ENCODE measurements around the gene SH3TC2.

SH3TC2 gene

DNA sequence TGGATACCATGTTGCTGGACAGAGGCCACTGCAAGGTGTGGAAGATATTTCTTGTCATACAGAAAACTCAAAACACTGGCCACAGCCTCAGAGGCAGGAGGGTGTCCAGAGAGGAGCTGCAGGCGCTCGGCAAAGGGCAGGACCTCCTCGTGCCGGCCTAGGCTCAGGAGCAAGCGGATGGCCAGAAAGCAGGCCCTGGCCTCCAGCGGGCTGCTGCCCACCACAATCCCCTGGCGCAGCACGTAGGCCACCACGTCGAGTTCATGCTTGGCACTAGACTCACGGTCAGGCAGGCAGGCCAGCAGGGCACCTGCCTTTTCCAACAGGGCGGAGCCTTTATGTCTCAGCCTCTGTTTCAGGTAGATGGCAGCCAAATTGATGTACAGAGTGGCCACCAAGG lies 35.2 kb downstream of the SH3TC2 start:
- no peak for DNase-seq

DNA sequence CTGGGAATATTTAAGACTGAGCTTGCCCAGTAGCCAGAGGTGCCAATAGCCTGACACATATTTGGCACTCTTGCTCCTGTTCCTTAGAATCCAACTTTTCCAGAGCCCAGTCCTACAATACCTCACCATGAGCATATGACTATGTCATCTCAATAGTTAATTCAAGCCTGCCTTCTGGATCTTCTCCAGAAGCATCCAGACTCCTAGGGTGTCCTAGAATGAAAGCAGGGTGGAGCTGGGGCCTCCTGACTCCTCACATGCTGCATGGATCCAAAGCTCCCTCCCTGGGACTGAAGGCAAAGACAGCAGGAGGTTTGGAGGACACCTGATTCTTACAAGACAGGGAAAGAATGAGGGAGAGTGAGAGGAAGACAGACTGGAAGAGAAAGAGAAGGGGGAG lies 37.9 kb downstream of the SH3TC2 start:
- DNase-seq: no peak

DNA sequence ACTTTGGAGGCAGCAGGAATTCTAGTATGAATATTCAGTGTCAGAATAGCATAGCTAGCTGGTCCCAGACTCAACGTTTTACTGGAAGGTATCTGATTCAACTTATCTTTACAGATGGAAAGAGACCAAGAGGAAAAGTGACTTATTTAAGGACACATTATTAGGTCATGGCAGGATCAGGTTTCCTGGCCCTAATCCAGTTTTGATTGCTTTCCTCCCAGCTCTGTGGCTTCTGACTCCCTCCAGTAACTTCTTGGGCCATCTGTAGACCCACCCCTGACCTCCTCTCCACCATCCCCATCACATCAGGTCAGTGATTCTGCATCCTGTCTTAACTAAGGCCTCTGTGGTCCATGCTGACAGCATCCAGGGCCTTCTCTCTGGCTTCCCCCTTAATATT lies 38.4 kb downstream of the SH3TC2 start:
- DNase-seq: no peak

DNA sequence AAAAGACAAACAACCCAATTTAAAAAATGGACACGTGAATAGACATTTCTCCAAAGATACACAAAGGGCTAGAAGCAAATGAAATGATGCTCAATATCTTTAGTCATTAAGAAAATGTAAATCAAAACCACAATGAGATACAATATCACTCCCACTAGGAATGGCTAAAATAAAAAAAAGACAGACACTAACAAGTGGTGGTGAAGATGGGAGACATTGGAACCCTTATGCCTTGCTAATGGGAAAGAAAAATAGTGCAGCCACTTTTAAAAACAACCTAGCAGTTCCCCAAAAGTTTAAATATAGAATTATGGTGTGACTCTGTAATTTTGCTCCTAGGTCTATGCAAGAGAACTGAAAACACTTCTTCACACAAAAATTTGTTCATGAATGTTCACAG lies 40.7 kb downstream of the SH3TC2 start:
- no peak for DNase-seq

DNA sequence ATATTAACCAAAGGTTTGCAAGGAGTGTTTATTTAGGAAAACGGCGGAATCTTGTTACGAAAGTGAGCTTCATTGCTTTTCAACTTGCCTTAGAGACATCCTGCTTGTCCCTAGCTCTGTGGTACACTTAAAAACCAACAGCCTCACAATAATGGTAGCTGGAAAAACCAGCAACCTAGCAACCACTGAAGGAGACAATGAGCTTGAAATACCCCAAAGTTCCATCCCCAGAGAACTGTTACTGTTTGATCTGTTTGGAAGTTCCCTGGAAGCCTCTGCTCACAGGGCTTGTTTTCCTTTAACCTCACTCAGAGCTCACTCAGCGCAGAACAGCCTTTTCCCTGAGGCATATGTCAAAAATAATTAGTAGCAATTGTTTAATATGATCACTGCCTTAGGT lies 43.2 kb downstream of the SH3TC2 start:
- no peak for DNase-seq

DNA sequence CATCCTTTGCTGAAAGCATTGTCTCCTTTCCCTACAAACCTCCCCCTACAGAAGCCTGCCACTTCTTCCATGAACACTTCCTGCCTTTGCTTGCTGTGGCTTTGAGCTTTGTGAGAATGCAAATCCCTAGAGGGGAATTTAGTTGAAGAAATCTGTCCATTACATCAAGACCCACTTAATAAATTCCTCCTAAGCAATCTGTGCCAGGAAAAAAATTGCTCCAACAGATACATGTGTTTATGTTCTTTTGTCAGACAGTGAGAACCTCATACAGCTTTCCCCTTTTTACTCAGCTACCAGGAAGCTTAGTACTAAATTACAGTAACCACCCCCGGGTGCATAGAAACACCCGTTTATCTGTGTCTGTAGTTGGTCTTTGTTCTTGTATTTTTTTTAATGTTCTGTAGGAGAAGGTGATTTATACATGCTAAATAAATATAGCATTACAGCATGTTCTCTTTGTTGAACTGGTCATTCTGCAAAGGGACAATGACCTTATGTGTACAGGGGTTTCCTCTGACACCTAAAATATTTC lies 43.9 kb downstream of the SH3TC2 start:
- no peak for DNase-seq

DNA sequence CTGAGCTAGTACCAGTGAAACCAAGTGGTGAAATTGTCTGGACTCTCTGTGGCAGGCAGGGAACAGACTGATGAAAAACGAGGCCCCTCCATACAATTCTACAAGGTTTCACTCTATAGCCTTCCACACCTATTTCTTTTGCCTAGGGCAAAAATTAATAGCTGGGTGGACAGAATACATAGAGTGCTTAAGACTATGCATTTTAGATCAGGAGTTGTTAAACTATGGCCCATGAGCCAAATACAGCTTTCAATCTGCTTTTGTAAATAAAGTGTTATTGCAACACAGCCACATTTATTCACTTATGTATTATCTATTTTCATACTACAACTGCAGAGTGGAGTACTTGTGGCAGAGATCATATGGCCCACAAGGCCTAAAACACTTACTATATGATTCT lies 45.2 kb downstream of the SH3TC2 start:
- DNase-seq: no peak

DNA sequence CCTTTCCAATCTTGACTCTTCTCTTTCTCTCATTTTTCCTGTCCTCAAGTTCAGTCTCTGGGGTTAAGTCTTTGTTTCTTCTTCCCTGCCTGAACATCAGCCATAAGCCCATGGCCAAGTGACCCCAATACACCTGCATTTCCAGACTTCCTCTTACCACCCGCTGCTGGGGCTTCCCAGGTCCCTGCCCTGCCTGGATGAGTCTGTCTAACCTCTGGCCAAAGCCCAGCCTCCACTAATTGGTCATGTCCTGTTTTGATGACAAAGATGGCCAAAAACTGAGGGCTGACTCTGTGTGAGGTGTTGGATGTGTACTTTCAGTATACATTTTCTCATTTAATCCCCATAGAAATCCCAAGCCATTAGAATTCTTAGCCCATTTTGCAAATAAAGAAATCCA lies 47.3 kb downstream of the SH3TC2 start:
- DNase-seq: no peak

DNA sequence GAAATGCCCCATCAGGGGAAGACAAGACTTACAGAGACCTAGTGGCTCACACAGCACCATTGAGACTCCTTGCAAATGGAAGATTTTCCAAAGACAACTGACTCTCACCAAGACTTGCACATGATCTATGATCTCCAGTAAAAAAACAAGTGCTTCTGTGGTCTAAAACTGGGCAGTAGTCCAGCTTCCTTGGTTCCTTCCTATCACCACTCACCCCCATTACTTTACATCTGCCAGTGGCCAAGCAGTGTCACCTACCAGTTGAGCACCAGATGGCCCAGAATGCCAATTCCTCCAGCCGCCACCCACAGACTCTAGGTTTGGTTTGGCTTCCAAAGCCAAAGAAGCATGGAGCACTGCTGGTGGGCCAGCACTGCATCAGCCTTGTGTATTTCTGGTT lies 47.7 kb downstream of the SH3TC2 start:
- no peak for DNase-seq

DNA sequence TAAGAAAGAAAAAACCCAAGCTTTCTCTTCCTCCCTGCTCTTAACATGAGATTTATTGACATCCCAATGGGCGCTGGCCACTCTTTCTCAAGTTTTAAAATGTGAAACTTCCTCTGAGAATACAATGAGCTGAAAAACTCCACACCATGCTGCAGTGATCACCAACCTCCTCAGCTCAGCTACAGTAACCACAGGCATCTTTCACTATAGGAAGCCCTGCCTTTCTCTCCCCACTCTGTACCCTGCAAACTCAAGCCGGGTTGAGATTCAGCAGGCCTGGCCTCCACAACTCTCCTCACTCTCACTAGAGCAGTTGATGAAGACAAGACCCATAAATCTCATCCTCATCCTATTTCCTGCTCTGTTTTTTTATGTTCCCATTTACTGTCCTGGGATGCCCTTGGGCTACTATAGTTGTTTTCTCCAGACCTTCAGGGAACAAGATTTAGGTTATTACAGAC lies 48.3 kb downstream of the SH3TC2 start:
- DNase-seq: no peak

DNA sequence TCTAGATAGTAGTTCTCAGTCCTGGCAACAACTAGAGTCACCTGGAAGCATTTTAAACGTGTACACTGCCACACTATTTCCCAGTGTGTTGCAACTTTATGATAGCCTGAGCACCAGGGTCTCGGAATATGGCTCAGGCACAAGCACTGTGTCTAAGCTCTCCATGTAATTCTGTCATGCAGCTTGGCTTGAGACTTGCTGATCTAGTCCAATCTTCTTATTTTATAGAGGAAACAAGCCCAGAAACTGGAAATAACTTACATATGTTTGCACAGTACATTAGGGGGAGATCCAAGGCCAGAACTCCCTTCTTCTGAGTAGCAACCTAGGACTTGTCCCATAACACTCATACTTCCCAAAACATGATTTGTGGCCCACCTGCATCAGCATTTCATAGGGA lies 49.1 kb downstream of the SH3TC2 start:
- no peak for DNase-seq

DNA sequence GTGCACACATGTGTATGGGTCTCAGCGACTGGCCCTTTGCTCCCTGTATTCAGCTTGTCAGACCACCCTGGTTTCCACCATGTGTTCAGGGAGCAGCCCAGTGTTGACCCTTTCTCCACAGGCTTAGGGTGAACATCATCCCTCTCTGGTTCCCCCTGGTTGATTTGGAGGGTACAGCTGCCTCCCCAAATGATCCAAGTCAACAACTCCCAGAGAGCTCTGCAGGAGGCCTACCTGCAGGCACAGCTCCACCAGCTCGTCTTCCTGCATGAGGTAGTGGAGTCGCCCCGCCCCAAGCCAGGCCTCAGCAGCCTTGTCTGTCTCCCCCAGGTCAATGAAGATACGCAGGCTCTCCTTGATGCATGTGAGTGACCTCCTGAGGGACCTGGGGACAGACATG lies 50.5 kb downstream of the SH3TC2 start:
- no peak for DNase-seq

DNA sequence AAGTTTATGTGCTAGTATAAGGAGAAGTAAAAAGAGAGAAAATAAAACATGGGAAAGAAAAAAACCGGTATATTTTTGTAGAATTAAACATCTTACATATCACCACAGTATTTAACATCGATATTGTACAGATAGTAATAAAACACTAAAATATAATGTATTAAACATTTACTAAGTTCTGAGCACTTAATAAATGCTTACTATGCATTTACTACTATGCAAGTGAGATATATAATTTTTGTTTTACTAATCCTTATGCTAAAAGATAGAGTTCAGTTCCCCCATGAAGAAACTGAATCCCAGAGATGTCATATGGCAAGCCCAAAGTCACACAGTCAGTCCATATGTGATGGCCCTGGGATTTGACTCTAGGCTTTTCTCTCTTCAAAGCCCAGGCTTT lies 51.1 kb downstream of the SH3TC2 start:
- no peak for DNase-seq

DNA sequence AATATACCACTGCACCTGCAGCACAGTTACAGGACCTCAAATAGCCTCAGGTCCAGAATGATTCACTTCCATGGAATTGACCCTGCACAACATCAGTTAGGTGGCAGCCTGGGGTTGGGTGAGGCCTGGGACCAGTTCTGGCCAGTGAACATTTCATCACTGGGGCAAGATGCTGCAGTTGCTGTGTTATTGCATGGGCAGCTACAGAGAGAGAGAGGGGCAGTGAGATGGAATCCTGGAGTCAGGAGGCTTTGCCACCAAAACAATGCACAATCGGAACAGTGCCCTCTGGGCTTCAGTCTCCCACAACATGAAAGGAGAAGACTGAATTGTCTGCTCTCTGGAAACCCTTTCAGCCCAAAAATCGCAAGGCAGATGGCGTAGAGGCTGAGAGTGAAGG lies 51.8 kb downstream of the SH3TC2 start:
- DNase-seq: no peak

DNA sequence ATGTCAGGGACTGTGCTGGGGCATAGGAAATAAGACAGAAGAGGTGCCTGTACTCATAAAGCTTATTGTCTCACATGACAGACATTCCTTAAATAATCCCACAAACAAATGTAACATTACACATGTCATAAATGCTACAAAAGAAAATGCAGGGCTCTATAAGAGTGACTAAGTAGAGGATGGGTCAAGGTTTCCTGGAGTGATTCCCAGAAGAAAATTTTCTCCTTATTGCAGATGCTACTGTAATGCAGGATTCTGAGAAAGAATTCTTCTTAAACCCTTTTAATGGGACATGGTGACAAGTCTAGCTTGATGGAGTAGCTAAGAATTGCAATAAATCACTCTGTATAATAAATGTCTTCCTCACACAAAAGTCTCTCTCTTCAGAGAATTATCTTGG lies 55.7 kb downstream of the SH3TC2 start:
- DNase-seq: no peak

DNA sequence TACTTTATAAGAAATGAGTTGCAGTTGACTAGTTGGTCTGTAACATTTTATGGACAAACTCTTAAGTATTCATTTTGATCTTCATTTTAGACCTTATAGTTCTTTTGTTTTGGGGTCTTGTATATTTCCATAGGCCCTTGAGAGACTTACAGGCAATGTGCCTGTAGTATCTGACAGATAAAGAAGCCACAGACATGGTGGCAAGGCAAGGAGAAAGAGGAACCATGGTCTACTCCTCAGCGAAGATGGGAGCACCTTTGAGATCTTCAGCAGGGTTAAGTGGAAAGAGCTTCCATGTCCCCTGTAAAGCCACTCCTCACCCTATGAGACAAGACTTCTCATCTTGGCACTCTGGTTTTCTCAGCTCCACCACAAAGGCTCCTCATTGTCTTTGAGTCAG lies 56.4 kb downstream of the SH3TC2 start:
- DNase-seq: no peak

DNA sequence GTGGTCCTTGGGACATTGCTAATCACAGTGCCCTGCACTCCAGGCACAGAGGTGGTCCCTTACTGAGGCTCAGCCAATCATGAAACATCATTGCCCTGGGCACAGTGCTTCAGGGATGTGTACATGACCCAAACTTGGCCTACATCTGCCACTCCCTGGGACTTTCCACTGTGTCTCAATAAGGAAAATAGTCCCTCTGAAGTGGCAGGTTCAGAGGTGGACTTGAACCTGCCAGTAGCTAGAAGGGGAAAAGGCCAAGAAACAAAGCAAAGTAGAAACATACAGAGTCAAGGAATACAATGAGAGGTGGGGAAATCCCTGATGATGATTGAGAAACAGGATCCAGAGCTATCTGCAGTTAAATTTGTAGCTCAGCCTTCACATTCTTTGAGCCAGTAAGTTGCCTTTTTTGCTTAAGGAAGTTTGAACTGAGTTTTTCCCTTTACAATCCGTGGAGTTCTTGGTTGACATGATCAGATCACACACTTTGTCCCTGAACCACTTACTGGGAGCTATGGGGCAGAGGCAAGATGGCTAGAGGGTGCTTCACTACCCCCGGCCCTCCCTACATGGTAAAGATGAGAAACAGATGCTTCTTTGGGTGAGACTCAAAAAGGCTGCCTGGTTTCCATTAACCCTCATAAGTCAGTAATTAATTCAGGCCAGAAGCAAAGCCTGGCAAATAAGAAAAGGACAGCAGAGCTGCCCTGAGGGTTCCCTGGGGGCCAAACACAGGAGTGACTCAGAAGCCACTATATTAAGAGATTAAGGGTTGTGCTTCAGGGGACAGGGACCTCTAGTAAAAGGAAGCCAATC lies 57.6 kb downstream of the SH3TC2 start:
- no peak for DNase-seq

DNA sequence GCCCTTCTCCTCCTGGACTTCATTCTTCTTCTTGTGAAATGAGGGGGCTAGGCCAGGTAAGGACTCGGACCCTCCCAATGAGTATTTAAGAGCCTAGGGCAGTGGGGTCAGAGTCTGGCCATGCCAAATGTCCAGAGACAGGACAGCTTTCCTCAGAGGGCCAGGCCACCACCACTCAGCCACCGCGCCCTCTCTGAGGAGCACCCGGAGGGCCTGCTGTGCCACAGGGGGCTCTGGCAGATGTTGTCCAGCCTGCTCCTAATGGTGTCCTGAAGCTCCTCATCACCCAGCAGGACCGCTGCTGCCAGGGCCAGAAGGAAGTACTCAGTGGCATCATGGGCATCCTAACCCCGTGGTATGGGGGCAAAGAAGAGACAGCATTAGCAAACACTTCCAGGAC lies 58.3 kb downstream of the SH3TC2 start:
- DNase-seq: no peak

DNA sequence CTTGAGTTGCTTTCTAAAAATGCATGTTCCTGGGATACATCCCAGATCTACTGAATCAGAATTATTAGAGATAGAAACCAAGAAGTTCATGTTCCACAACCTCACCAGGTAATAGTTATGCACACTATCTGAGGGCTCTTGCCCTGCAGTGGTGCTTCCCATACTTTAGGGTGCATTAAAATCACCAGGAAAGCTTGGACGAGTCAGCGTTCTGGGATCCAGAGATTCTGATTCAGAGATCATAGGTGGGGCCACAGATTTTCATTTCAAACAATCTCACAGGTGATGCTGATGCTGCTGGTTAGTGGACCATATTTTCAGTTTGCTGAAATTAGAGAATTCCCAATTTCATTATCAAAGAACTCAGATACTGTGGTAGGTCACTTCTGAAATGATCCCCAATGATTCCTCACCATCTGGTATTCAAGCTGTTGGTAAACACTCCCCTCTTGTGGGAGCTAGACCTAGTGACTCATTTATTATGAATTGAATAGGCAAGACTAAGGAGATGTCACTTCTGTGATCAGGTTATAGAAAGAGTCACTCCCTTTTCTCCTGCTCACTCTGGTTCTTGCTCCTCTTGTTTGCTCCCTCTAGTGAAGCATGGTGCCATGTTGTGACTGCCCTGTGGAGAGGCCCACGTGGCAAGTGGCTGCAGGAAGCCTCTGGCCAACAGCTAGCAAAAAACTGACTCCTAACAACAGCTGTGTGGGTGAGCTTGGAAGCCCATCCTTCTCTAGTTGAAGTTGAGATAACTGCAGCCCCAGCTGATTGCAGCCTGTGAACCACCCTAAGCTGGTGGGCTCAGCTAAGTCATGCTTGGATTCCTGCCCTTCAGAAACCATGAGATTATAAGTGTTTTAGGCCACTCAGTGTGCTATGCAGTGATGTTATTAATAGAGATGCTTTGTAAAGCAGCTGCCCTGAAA lies 59.8 kb downstream of the SH3TC2 start:
- DNase-seq: no peak

DNA sequence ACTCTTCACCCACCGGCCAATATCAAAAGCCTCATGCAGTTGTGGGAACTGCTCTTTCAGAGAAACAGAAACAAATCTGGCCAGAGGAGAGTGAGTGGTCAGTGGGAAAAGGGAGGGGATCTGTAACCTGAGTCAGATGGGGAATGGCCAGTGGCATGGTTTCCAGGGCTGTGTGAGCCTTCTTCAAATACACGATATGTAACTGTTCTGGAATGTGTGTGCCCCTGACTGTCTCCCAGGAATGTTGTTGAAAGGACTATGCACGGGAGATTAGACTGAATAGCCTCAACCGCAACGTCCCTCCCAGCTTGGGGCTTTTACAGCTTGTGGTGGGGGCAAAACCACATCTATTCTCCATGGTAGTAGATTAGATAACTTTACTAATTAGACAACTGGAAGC lies 60.8 kb downstream of the SH3TC2 start:
- DNase-seq: no peak

DNA sequence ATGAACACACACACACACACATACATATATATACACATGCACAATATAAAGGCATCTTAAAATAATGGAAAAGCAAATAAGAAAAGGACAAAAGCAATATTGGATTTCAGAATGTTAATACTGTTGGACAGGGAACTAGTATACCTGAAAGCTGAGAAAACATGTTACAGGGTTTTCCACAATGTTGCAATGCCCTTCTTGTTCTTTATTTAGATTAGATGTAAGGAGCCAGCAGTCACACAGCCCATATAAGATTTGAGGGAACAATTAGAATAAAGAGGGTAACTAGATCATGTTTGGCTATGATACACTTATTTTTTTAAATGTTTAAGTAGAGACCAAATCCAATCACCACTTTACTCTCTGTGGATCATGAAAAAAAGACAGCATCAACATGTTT lies 61.7 kb downstream of the SH3TC2 start:
- no peak for DNase-seq

DNA sequence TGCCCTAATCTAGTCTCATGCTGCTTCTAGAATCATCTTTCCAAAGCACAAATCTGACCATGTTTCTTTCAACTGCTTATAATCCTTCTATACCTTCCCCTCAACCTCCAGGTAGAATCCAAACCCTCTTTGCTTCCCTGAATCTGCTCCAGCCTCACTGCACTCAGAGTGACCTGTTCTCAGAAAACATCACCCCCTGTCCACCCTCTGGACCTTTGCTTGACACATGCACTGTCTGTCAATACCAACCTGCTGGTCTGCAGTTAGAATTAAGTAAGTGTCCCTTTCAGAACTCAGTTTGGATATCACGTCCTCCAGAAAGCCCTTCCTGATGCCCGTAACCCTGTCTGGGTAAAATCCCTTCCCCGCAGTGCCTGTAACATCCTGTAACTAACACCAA lies 63.1 kb downstream of the SH3TC2 start:
- no peak for DNase-seq

DNA sequence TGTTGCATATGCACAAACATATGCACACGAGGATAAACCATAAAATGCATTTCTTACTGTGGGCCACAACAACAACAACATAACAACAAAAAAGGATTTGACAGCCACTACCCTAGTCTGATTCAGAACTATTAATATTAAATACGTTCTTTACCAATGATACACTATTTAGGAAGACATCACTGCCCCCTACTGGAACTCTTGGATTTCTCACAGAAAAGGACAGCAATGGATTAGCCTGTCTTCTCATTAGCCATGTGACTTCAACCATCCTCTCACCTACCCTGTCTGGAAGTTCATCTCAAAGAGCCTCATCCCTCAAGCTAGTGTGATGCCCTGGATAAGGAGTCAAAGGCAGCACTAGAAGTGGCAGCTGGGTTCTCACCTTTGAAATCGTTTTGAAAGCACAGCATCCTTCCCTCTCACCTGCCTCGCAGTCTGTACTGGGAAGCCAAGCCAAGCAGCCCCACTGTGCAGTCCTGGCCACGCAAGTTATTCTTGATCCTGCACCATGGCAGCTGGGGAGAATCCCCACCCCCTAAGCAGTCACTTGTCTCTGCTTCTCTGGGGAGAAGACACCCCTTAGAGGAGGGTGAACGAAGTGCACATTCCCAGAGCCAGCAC lies 64.6 kb downstream of the SH3TC2 start:
- no peak for DNase-seq
